HuH-7 (cell line): ENCODE results near the gene INTS12.
"Not testable (repeated sequence)": the region's sequence is repeated elsewhere in the genome, so short reads cannot be mapped to it uniquely, and the experiment has no call there.

Source experiments
- DNase-seq: peaks from one replicate; pipeline ENCODE4 v3.0.0; 2011; ENCODE audit warnings: low spot score

The INTS12 gene

GRCh38 chr4:105708181-105709080, at the start of gene INTS12, which contains the start of gene GSTCD:
Gene INTS12, minus strand, starts transcription at chr4:105708689. Its CDS starts 8,684 bp downstream, at chr4:105700005.
Gene GSTCD, plus strand, starts transcription at chr4:105708784. Its CDS starts 8,830 bp downstream, at chr4:105717614.
- DNase-seq: peak; percentile 58

GRCh38 chr4:105755375-105755774, 46.9 kb upstream of the INTS12 start:
- DNase-seq: no peak

DNA sequence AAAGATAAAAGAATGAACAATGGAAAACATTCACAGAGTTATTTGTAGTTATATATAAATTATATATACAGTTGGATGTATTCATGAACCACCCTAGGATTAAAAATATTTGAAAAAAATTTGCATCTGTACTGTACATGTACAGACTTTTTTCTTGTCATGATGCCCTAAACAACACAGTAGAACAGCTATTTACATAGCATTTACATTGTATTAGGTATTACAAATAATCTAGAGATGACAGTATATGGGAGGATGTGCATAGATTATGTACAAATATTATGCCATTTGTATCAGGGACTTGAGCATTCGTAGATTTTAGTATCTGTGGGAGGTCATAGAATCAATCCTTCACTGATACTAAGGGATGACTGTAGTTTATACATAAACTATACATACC, 44.9 kb upstream of the INTS12 start:
- DNase-seq: no peak

GRCh38 chr4:105751718-105752299, 43.3 kb upstream of the INTS12 start:
- no peak for DNase-seq

DNA sequence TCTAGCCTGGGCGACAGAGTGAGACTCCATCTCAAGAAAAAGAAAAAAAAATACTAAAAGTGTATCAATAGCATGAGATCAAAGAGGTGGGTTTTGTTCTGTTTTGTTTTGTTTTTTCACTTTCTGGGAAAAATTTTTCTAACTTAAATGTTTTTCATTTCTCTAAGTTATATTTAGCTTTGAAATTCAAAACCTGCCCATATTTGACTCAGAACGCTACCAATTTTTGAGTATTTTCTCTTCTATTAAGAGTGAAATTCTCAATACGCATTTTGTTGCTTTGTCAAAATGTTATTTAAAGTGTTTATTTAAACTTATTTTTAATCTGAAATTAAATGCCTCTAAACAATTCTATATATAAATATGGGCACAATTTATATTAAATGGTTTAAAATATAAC, 39.7 kb upstream of the INTS12 start:
- no peak for DNase-seq

DNA sequence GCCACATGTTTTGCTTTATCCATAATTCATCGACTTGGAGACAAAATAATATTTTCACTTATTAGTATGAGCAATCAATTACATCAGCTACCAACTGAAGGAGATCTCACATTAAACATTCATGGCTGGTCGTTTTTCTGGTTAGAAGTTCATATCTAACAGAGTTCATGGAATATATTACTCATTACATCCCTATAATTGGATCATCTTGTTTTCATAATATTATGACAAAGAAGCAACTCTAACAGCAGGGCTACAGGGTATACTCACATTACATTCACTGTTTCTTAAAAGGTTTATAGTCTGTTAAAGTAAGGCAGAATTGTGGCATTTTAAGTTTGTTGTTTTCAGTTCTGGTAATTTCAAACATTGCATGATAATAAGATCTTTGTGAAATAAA, 33.1 kb upstream of the INTS12 start:
- no peak for DNase-seq

DNA sequence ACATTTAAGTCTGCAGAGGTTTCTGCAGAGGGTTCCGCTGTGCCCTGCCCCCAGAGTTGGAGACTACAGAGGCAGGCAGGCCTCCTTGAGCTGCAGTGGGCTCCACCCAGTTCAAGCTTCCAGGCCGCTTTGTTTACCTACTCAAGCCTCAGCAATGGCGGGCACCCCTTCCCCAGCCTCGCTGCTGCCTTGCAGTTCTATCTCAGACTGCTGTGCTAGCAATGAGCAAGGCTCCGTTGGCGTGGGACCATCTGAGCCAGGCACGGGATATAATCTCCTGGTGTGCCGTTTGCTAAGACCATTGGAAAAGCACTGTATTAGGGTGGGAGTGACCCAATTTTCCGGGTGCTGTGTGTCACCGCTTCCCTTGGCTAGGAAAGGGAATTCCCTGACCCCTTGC, 26.7 kb upstream of the INTS12 start:
- DNase-seq: not testable (repeated sequence)

DNA sequence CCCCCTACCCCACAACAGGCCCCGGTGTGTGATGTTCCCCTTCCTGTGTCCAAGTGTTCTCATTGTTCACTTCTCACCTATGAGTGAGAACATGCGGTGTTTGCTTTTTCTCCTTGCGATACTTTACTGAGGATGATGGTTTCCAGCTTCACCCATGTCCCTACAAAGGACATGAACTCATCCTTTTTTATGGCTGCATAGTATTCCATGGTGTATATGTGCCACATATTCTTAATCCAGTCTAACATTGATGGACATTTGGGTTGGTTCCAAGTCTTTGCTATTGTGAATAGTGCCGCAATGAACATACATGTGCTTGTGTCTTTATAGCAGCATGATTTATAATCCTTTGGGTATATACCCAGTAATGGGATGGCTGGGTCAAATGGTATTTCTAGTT, 21.4 kb upstream of the INTS12 start:
- DNase-seq: not testable (repeated sequence)

DNA sequence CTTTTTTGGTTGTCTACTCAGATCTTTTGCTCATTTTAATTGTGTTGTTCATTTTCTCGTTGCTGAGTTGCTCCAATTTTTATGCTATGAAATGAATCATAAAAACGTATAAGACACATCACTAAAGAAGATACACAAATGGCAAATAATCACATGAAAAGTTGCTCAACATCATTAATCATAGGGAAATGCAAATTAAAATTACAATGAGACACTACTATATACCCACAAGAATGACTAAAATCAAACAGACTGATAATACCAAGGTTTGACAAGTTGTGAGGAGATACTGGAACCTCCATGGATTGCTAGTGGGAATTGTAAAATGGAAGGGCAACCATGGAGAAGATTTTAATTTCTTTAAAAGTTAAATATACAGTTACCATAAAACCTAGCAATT, 17.1 kb upstream of the INTS12 start:
- DNase-seq: no peak

DNA sequence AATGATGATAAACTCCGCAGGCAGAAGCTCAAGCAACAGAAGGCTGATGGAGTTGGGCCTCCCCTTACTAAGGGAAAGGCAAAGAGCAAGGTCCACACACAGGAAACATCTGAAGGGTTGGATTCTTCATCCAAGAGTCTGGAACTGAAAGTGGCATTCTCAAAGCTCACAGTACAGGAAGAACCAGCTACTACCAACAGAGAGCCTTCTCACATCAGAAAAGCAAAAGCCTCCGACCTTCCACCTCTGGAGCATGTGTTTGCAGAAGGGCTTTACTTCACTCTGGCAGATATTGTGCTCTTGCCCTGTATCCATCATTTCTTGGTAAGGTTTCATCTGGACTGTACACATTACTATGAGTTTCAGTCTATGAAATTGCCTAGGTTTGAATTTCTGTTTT, 10.7 kb upstream of the INTS12 start:
- DNase-seq: no peak

GRCh38 chr4:105715692-105716278, 7.3 kb upstream of the INTS12 start:
- DNase-seq: no peak

GRCh38 chr4:105714932-105715331, 6.4 kb upstream of the INTS12 start:
- no peak for DNase-seq

- no peak for DNase-seq
Measured at GRCh38 chr4:105714071-105714521, 5.6 kb upstream of the INTS12 start.

DNA sequence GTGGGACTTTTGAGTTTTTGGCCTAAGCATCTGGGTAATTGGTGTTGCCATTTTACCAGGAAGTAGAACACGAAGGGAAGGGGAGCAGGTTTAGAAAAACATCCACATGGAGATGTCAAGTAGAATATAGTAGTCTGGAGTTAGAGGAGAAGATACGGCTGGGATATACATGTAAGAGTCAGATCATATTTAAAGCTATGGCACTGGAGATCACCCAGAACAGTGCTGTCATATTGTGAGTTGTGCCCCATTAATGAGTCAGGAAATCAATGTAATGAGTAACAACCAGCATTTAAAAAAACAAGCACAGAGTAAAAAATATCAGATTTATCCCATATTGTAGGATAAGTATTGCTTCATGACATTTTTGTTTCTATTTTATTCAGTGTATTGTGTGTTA, 4.3 kb upstream of the INTS12 start:
- DNase-seq: no peak

- DNase-seq: no peak
Measured at GRCh38 chr4:105710678-105711077, 2.2 kb upstream of the INTS12 start.

- no peak for DNase-seq
Measured at GRCh38 chr4:105710012-105710600, 1.6 kb upstream of the INTS12 start.

- DNase-seq: peak; percentile 23
Measured at GRCh38 chr4:105709081-105709450, 577 bp upstream of the INTS12 start.

GRCh38 chr4:105707782-105708180, 708 bp downstream of the INTS12 start:
- no peak for DNase-seq

DNA sequence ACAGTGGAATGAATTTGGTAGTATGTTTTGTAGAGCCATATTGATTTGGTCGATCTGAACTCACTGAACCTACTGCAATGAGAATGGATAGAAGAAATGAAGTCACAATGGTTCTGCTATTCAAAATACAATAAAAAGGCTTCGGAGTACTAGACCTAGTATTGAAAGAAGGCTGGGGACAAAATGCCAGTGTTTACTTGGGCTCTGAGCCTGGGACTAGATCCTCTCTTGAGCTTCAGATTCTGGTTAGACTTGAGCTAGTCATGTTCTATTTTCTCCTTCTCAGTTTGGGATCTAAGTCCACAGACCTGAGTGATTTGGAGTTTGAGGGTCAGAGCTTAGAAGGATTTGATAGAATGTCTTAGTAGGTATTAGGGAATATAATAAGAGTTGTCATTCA, 9.9 kb downstream of the INTS12 start:
- DNase-seq: no peak

DNA sequence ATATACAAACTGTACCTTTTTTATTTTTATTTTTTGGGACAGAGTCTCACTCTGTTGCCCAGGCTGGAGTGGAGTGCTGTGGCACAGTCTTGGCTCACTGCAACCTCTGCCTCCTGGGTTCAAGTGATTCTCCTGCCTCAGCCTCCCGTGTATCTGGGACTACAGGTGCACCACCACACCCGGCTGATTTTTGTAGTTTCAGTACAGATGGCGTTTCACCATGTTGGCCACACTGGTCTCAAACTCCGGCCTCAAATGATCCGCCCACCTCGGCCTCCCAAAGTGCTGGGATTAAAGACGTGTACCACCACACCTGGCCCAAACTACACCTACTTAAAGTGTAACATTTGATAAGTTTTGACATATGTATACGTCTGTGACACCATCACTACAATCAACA, 12.7 kb downstream of the INTS12 start:
- not testable (repeated sequence) for DNase-seq

GRCh38 chr4:105694812-105695211, 13.7 kb downstream of the INTS12 start:
- not testable (repeated sequence) for DNase-seq

DNA sequence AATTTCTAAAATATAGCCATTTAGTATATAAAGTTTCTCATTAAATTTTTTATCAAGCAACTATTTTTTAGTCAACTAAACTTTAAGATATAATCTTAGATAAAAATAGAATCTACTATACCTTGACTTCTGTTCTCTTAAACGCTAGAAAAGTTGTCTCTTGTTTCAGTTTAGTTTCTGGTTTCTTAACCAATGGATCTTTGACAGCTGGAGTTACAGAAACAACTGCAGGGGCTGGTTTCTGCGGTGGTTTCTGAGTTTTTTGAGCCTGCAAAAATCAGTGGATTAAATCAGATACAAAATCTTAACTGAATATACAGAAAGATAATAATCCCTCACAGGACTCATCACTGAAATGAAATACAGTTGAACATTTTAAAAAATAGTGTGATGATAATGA, 21.9 kb downstream of the INTS12 start:
- no peak for DNase-seq

DNA sequence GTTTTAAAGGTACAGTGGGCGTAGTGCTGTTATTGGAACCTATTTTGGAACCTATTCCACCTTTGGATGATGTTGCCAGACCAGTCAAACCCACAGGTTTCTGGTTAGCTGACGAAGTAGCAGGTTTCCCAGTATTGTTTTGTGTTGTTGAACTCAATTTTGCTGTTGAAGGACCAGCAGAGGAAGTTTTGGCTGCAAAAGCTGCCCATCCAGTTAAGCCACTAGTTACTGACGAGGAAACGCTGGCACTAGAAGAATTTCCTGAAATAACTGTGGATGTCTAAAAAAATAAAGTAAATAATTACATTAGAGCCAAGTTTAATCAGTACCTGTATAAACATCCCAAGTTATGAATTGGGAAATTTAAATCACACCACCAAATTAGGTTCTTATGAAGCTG, 25.5 kb downstream of the INTS12 start:
- DNase-seq: no peak
